Activated CD8-positive, alpha-beta memory T cell treated with anti-CD3 and anti-CD28 coated beads, Interleukin-2, amount 50 U/mL, for 24 hours (primary cell): ENCODE measurements around the gene GPER1.

Experiments used
- DNase-seq: peaks from one replicate; pipeline ENCODE4 v3.0.0-alpha.2; 2020; ENCODE audit errors: extremely low read depth

The GPER1 gene

GRCh38 chr7:1117321-1117928 is 29.5 kb downstream of the GPER1 start:
- DNase-seq = no peak

GRCh38 chr7:1119201-1119600 is 31.3 kb downstream of the GPER1 start:
- DNase-seq = no peak

DNA sequence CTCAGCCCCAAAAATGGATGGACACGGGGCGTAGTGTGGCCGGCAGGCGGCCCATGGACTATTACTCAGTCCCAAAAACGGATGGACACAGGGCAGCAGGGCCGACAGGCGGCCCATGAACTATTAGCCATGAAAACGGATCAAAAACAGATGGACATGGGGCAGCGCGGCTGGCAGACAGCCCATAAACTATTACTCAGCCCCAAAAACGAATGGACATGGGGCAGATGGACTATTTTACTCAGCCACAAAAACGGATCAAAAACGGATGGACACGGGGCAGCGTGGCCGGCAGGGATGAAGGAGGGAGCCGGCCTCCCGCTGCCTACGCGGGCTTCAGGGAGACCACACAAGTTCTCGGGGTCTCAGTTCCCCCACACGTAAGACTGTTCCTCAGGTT is 32.9 kb downstream of the GPER1 start:
- DNase-seq = no peak

GRCh38 chr7:1121476-1121875 is 33.6 kb downstream of the GPER1 start:
- DNase-seq = no peak

GRCh38 chr7:1121886-1122831 is 34.2 kb downstream of the GPER1 start:
- no peak for DNase-seq

GRCh38 chr7:1122832-1123501 is 35.1 kb downstream of the GPER1 start:
- no peak for DNase-seq

DNA sequence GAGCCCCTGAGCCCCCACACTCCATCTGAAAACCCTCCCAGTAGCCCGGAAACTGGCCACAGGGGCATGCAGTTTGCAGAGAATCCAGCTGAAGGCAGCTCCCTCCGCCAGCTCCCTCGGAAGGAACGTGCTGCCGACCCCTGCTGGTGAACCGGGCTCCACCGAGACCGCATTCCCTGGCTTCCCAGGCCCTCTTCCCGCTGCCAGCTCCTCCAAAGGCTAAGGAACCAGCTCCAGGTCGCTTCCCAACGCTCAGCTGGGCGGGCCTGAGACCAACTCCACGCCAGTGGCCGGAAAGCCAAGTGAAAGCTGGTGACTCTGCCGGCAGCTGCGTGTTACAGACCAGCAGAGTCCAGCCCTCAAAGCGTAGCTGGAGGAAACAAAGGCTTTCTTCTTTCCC is 35.8 kb downstream of the GPER1 start:
- no peak for DNase-seq

GRCh38 chr7:1124164-1124563 is 36.3 kb downstream of the GPER1 start:
- DNase-seq = no peak

DNA sequence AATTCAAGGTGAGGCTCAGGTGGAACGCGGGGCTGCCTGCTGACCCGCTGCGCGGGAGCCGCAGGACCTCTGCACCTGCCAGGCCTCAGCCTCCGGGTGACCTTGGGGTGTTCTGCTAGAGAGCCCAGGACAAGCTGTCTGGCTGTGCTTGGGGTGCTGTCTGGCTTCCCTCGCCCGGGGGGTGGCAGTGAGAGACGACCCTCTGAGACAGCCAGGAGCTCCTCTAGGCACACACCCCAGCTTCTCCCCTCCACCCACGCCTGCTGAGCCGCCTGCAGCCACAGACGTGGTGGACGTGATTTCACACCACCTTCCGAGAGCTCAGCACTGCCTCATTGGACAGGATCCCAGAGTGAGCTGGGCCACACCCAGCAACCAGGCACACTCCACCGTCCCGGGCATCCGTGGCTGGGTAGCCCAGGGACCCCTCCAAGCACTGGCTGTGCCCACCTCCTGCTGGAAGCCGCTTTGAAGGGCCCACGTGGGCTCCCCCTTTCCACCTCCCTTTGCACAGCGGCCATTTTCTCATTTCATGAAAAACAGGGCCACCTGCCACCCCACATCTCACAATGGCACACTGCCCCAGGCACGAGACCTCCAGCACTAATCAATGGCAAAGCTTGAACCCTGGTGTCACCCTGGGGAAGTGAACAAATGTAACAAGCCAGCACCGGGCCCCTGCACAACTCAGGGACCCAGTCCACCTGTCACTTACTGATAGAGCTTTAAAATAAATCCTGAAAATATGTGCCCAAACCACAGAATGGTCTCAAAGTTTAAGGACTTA is 37.1 kb downstream of the GPER1 start:
- DNase-seq = no peak

GRCh38 chr7:1125603-1125969 is 37.7 kb downstream of the GPER1 start:
- no peak for DNase-seq

- no peak for DNase-seq
Observed at GRCh38 chr7:1127001-1127400, 39.1 kb downstream of the GPER1 start.

DNA sequence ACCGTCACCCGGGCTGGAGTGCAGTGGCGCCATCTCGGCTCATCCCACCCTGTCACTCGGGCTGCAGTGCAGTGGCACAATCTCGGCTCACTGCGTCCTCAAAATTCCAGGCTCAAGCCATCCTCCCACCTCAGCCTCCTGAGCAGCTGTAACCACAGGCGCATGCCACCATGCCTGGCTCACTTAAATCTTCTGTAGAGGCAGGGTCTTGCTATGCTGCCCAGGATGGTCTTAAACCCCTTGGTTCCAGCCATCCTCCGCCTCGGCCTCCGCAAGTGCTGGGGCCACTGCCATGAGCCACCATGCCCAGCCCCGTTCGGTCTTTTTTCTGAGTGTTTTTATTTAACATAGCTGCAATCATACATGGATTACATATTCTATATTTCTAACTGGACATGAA is 41.5 kb downstream of the GPER1 start:
- DNase-seq = no peak

DNA sequence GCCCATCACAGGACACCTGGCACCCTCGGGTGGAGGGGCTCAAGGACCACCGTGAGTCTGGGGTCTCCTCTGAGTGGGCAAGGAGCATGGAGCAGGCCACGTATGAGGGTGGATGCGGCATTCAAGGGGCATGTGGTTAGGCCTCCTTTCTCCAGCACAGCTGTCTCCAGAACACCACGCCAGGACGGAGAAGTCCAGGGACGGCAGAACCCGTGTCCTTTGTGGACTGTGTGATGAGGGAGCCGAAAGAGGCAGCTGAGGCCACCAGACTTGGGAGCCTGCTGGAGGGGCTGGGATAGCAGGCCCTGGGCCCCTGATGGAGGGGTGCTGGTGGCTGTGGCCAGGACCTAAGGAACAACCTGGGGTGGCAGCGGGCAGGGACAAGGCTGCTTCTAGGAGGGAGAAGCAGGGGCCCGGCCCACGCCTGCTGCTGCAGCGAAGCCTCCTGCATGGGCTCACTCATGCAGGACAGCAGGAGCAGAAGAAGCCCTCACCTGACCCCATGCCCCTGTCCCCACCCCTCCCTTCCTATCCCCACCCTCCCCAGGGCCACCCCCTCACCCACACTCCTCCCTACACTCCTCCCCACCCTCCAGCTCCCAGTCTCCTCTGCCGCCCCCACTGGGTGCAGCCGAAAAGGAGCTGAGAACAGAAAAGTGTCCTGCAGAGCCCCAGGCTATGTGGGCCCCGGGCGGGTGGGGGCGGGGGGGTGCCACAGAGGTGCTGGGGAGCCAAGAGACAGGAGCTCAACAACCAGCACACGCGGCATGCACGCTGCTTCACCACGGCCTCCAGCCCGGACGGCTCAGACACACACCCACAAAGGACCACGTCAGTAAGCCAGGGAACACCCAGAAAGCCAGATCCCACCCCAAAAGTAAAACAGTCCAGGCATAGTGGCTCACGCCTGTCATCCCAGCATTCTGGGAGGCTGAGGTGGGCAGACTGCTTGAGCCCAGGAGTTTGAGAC is 42.4 kb downstream of the GPER1 start:
- DNase-seq = no peak

GRCh38 chr7:1131471-1132265 is 43.8 kb downstream of the GPER1 start:
- DNase-seq = no peak

DNA sequence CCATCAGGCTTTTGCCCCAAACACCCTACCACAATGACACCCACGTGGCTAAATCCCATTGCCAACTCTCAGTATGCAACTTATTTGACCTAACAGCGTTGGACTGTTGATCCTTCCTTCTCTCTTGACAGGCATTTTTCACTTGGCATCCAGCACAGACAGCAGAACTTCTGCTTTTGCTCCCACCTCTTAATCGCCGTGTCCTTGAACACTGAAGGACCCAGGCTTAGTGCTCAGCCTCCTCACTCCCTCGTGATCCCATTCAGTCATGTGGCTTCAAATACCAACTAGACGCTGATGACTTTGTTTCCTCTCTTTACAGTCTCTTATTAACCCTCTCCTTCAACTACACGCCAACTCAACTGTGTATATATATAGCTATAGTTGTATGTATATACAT is 47.0 kb downstream of the GPER1 start:
- no peak for DNase-seq

DNA sequence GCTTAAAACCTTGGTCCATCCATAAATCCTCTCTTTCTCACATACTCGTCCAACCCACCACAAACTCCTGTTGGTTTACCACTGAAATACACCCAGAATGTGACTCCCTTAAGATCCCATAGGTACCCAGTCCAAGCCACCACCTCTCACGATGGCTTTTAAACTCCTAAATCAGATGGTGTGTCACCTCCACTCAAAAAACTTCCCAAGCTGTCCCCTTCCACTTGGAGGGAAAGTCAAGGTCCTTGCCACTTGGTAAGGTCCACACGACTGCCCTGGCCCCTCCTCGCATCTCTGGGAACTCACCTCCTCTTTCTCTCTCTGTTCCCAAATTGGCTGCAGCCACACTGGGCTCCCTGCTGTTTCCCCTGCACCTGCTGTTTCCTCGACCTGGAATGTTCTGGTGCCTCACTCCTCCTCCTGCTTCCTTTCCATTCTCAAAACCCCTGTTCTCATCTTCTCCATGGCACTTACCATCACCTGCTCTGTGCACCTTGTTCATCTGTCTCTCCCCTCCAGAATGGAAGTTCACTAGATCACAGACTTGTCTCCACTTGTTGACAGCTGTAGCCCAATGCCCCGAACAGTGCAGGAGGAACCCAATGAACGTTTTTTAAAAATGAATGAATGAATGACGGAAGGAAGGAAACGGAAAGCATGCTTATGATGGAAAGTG is 49.1 kb downstream of the GPER1 start:
- DNase-seq = no peak

GRCh38 chr7:1137517-1138167 is 49.7 kb downstream of the GPER1 start:
- DNase-seq = no peak

DNA sequence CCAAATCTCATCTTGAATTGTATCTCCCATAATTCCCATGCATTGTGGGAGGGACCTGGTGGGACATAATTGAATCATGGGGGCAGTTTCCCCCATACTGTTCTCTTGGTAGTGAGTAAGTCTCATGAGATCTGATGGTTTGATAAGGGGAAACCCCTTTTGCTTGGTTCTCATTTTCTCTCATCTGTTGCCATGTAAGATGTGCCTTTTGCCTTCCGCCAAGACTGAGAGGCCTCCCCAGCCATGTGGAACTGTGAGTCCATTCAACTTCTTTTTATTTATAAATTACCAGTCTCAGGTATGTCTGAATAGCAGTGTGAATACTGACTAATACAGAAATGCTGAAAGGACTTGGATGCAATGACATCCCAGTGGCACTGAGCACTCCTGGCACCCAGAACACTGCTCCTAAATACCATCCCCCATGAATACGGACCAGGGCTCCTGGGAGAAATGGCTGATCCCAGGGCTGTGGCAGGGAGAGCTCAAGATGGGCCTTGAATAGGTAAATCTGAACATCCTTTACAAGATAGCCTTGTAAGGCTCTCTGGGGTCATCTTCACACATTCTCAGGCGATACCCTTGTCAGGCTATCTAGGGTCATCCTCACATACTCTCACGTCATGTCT is 52.7 kb downstream of the GPER1 start:
- DNase-seq = no peak
